HepG2 (cell line): ENCODE data around the gene COG4. TPM values are rescaled to one million over a fixed set of nuclear protein-coding genes. Genes with fewer than 3 reads are reported as not detected.

Experiments used
- ADNP ChIP-seq: sonication (generic); formaldehyde crosslinking; IDR thresholded peaks from 2 replicates; pipeline ENCODE4 v1.4.0; 2020; ENCODE audit warnings: missing genetic modification reagents
- ARNT2 ChIP-seq: sonication (generic); formaldehyde crosslinking; IDR thresholded peaks from 2 replicates; pipeline ENCODE4 v1.8.0; 2022; ENCODE audit warnings: mild to moderate bottlenecking, low read depth, missing genetic modification reagents, moderate library complexity
- CHD2 ChIP-seq: IDR thresholded peaks from 2 replicates; pipeline ENCODE4 v1.6.1; 2011; ENCODE audit warnings: low read depth, low read length, improper control_type of control experiment
- DNMT1 ChIP-seq: sonication (generic); formaldehyde crosslinking; IDR thresholded peaks from 2 replicates; pipeline ENCODE4 v1.5.1; 2020; ENCODE audit warnings: mild to moderate bottlenecking, missing genetic modification reagents
- EZH2 ChIP-seq: conservative IDR thresholded peaks from 2 replicates; pipeline ENCODE4 v1.6.1; 2012; ENCODE audit warnings: mild to moderate bottlenecking, low read depth, low read length, moderate library complexity
- GPN1 ChIP-seq: sonication (generic); formaldehyde crosslinking; IDR thresholded peaks from 2 replicates; pipeline ENCODE4 v1.5.1; 2020; ENCODE audit warnings: missing genetic modification reagents, borderline replicate concordance
- HES4 ChIP-seq: sonication (generic); formaldehyde crosslinking; IDR thresholded peaks from 2 replicates; pipeline ENCODE4 v1.9.0; 2021; ENCODE audit warnings: mild to moderate bottlenecking, missing genetic modification reagents, borderline replicate concordance
- HNRNPLL ChIP-seq: fragments of 200-400 bp; formaldehyde crosslinking; IDR thresholded peaks from 2 replicates; pipeline ENCODE4 v1.6.1; 2017; ENCODE audit warnings: mild to moderate bottlenecking, low read depth, low read length; ENCODE audit not compliant: poor library complexity, severe bottlenecking
- ISX ChIP-seq: sonication (generic); formaldehyde crosslinking; conservative IDR thresholded peaks from 2 replicates; pipeline ENCODE4 v1.5.0; 2020; ENCODE audit warnings: missing genetic modification reagents
- MAFK ChIP-seq, 2 experiments: IDR thresholded peaks in 1 of 2; conservative IDR thresholded peaks in 1 of 2; 2 replicates each; pipeline ENCODE4 v1.6.1; 2011; ENCODE audit warnings: improper control_type of control experiment in 2 of 2, low read length in 2 of 2
- MXD4 ChIP-seq: IDR thresholded peaks from 2 replicates; pipeline ENCODE4 v1.6.1; 2016; ENCODE audit warnings: mild to moderate bottlenecking, missing biosample characterization, missing genetic modification reagents
- NCOA5 ChIP-seq: sonication (generic); formaldehyde crosslinking; IDR thresholded peaks from 2 replicates; pipeline ENCODE4 v1.4.0; 2020; ENCODE audit warnings: missing genetic modification reagents
- PHF8 ChIP-seq: sonication (generic); formaldehyde crosslinking; IDR thresholded peaks from 2 replicates; pipeline ENCODE4 v1.5.0; 2020; ENCODE audit warnings: missing genetic modification reagents
- RBFOX2 ChIP-seq: fragments of 200-400 bp; formaldehyde crosslinking; IDR thresholded peaks from 2 replicates; pipeline ENCODE4 v1.6.1; 2017; ENCODE audit warnings: low read depth, mild to moderate bottlenecking, low read length
- RELA ChIP-seq: sonication (generic); formaldehyde crosslinking; IDR thresholded peaks from 2 replicates; pipeline ENCODE4 v1.4.0; 2020; ENCODE audit warnings: missing genetic modification reagents
- RFXANK ChIP-seq: IDR thresholded peaks from 2 replicates; pipeline ENCODE4 v1.6.1; 2016
- SMARCC2 ChIP-seq: fragments of 450-650 bp; IDR thresholded peaks from 2 replicates; pipeline ENCODE4 v1.6.1; 2017; ENCODE audit warnings: antibody characterized with exemption, mild to moderate bottlenecking
- SOX5 ChIP-seq: IDR thresholded peaks from 2 replicates; pipeline ENCODE4 v1.6.1; 2016; ENCODE audit warnings: borderline replicate concordance
- ZEB1 ChIP-seq: IDR thresholded peaks from 2 replicates; pipeline ENCODE4 v1.6.1; 2012; ENCODE audit warnings: mild to moderate bottlenecking, low read depth, inconsistent platforms; ENCODE audit not compliant: insufficient replicate concordance
- ZNF329 ChIP-seq: sonication (generic); formaldehyde crosslinking; IDR thresholded peaks from 2 replicates; pipeline ENCODE4 v1.9.0; 2021; ENCODE audit warnings: low read depth, mild to moderate bottlenecking, missing genetic modification reagents
- ZNF350 ChIP-seq: sonication (generic); formaldehyde crosslinking; IDR thresholded peaks from 2 replicates; pipeline ENCODE4 v1.4.0; 2020; ENCODE audit warnings: mild to moderate bottlenecking, low read depth, missing genetic modification reagents, borderline replicate concordance
- ZNF451 ChIP-seq: sonication (generic); formaldehyde crosslinking; IDR thresholded peaks from 2 replicates; pipeline ENCODE4 v1.5.0; 2020; ENCODE audit warnings: mild to moderate bottlenecking, missing genetic modification reagents
- ZNF552 ChIP-seq: sonication (generic); formaldehyde crosslinking; IDR thresholded peaks from 2 replicates; pipeline ENCODE4 v1.9.0; 2022; ENCODE audit warnings: missing genetic modification reagents, mild to moderate bottlenecking, borderline replicate concordance
- ZNF607 ChIP-seq: sonication (generic); formaldehyde crosslinking; IDR thresholded peaks from 2 replicates; pipeline ENCODE4 v1.5.1; 2020; ENCODE audit warnings: missing genetic modification reagents, mild to moderate bottlenecking, borderline replicate concordance
- ZNF792 ChIP-seq: IDR thresholded peaks from 2 replicates; pipeline ENCODE4 v1.6.1; 2016
- ZSCAN20 ChIP-seq: sonication (generic); formaldehyde crosslinking; IDR thresholded peaks from 2 replicates; pipeline ENCODE4 v1.4.0; 2020; ENCODE audit warnings: missing genetic modification reagents, mild to moderate bottlenecking, borderline replicate concordance
- polyA plus RNA-seq, 8 experiments: library from polyadenylated mRNA; depleted of rRNA in 3 of 8; stranded (reverse) in 7 of 8; unstranded in 1 of 8; fragments of >200 nt; fragmentation: Illumina TruSeq in 4 of 8; extraction: Trizol in 4 of 8; gene quantifications; 2 replicates each; pipeline versions ENCODE4 v1.2.1 to v1.2.3, GENCODE V29; 2011 to 2016; ENCODE audit warnings: low read depth in 4 of 8, missing spikeins in 1 of 8, mixed read lengths in 1 of 8; ENCODE audit not compliant: insufficient read depth in 1 of 8
- total RNA-seq, 5 experiments: library from RNA; depleted of rRNA; stranded (reverse); fragments of >200 nt; fragmentation: Illumina TruSeq; extraction: Trizol; gene quantifications; 2 replicates each; pipeline ENCODE4 v1.2.3, GENCODE V29; 2016; ENCODE audit warnings: low read depth in 1 of 5
- TF ChIP-seq, protein P1 (sequence below): sonication (generic); formaldehyde crosslinking; IDR thresholded peaks from 2 replicates; pipeline ENCODE4 v1.4.0; 2020; ENCODE audit warnings: mild to moderate bottlenecking, missing genetic modification reagents
- TF ChIP-seq, protein P2 (sequence below): sonication (generic); formaldehyde crosslinking; conservative IDR thresholded peaks from 2 replicates; pipeline ENCODE4 v1.8.1; 2023; ENCODE audit warnings: missing genetic modification reagents

Gene COG4
- total and polyA plus RNA-seq, 2 of the 13 experiments (the other 11 are each of a cell fraction or from before 2014, with no cell fraction given) = 51.1 to 73.8 TPM

DNA sequence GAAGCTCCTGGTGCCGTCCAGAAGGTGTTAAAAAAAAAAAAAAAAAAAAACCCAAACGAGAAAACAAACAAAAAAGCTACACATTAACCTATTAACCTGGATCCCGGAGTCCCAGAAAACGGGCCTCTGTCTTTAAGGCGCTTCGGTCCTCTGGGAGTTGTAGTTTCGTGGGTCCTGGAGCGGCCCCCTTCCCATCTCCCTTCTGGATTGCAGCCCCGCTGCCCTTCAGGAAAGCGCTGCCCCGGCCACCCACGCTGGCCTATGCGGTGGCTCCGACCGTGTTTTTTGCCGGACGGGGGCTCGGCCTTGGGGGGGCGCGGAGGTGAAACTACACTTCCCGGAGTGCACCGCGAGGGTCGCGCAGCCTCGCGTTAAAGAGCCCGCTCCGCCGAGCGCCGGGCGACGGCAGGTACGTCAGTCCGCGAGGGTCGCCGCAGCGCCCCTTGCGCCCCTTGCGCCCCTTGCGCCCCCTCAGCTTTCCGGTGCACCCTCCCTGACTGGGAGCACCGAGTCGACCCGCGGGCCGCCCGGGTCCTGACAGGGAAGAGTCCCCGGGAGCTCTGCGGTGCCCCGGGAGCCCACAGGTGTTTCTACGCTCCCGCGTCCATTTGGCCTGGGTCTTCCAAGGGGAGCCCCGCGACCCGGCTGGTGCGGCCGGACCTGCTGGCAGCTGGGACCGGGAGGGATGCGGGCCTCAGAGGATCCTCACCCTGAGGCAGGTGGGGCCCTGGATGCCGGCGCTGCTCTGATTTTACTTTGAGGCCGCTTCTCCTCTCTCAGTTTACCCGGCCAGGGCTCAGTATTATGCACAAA is 68.9 kb downstream of the COG4 start, which contains the start of gene FCSK (continued):
- peak; percentile 98 for TF ChIP-seq ISX (CRISPR knock-in tag)
- no peak for TF ChIP-seq ADNP (CRISPR knock-in tag)
- TF ChIP-seq ZNF607 (CRISPR knock-in tag) = peak; percentile 74
- TF ChIP-seq SOX5 (CRISPR knock-in tag) = no peak
- TF ChIP-seq EZH2 = no peak
- peak; percentile 96 for TF ChIP-seq RBFOX2
- 0 out of 2 replicates have a peak, but pooled peaks have one; percentile 39 for TF ChIP-seq NCOA5 (CRISPR knock-in tag)
- TF ChIP-seq ZNF552 (CRISPR knock-in tag) = peak; percentile 76; the same call in 1 of the 2 replicates
- peak; percentile 71; the same call in 1 of the 2 replicates for TF ChIP-seq GPN1 (CRISPR knock-in tag)
- peak; percentile 89 for TF ChIP-seq CHD2
- TF ChIP-seq ZNF451 = 0 out of 2 replicates have a peak, but pooled peaks have one; percentile 30
- TF ChIP-seq ARNT2 (CRISPR knock-in tag) = peak; percentile 91
- TF ChIP-seq ZEB1 = peak; percentile 81
- 0 out of 2 replicates have a peak, but pooled peaks have one; percentile 35 for TF ChIP-seq ZNF792
- peak; percentile 100 for TF ChIP-seq HNRNPLL
- no peak for TF ChIP-seq MAFK (conservative IDR thresholded peaks at IDR 0.05 in 1 of 2, IDR thresholded peaks at IDR 0.05 in 1 of 2; ENCODE audit: low read length in 2 of 2)
- peak; percentile 88; the same call in 1 of the 2 replicates for TF ChIP-seq ZNF350 (CRISPR knock-in tag)
- TF ChIP-seq DNMT1 (CRISPR knock-in tag) = no peak
- TF ChIP-seq MXD4 (CRISPR knock-in tag) = peak; percentile 17; the same call in 1 of the 2 replicates
- no peak for TF ChIP-seq RFXANK
- peak; percentile 95 for TF ChIP-seq HES4
- peak; percentile 34; the same call in 1 of the 2 replicates for TF ChIP-seq RELA (CRISPR knock-in tag)
- no peak for TF ChIP-seq SMARCC2
- TF ChIP-seq, protein P1, sequence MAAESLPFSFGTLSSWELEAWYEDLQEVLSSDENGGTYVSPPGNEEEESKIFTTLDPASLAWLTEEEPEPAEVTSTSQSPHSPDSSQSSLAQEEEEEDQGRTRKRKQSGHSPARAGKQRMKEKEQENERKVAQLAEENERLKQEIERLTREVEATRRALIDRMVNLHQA = no peak
- TF ChIP-seq PHF8 (CRISPR knock-in tag) = peak; percentile 96
- TF ChIP-seq ZSCAN20 = peak; percentile 97
- TF ChIP-seq, protein P2, sequence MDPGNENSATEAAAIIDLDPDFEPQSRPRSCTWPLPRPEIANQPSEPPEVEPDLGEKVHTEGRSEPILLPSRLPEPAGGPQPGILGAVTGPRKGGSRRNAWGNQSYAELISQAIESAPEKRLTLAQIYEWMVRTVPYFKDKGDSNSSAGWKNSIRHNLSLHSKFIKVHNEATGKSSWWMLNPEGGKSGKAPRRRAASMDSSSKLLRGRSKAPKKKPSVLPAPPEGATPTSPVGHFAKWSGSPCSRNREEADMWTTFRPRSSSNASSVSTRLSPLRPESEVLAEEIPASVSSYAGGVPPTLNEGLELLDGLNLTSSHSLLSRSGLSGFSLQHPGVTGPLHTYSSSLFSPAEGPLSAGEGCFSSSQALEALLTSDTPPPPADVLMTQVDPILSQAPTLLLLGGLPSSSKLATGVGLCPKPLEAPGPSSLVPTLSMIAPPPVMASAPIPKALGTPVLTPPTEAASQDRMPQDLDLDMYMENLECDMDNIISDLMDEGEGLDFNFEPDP (CRISPR knock-in tag) = no peak
- TF ChIP-seq ZNF329 (CRISPR knock-in tag) = peak; percentile 46; the same call in 1 of the 2 replicates
